ENCODE data around the gene AEN.

Gene AEN, protein sequence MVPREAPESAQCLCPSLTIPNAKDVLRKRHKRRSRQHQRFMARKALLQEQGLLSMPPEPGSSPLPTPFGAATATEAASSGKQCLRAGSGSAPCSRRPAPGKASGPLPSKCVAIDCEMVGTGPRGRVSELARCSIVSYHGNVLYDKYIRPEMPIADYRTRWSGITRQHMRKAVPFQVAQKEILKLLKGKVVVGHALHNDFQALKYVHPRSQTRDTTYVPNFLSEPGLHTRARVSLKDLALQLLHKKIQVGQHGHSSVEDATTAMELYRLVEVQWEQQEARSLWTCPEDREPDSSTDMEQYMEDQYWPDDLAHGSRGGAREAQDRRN

DNA sequence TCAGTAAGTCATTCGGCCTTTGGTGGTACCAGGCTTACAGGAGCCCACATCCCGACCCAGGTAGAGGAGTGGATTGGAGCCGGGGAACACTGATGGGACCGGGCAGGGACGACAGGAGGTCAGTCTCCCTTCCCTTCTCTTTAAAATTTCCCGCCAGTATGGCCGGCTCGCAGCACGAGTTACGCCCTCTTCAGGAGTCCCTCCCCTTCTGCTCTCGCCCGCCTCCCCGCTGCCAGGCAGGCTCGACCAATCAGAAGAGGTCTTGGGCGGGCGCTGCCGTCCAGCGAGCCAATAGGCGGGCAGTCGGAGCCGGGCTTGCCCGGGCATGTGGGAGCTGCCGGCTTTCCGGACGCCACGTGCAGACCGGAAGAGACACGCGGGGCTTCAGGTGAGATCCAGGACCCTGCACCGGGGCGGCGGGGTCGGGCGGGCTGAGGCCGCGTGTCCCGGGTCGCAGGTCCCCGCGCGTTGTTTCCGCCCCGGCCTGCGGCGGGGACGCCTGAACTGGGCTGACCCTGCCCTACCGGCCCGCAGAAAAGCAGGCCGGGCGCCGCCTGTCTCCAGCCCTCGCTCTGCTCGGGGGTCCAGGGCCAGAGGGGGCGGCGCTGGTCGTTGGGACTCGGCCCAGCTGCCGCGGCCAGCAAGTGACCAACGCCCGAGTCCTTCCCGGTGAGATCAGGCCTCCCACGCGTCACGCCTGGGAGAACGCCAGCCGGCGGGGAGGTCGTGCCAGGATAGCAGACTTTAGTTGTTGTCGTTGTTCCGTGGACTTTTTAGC, at the start of gene AEN:
Gene AEN (plus strand): TSS at position 346 of the 778 bp plus-strand sequence. CDS start 4,870 bp downstream, outside the sequence.
- intact Hi-C loops (cut with DNase I) = loop anchor here (5.0 to 10.0 kb wide), 2 partner anchors 76 to 144 kb away; partner anchors contain the start of gene DET1
- DNase-seq = peak; percentile 91 to 100 (median 96)

GRCh38 chr15:88571852-88572259, 49.3 kb upstream of the AEN start:
- intact Hi-C loops (cut with DNase I) = no loop called here

DNA sequence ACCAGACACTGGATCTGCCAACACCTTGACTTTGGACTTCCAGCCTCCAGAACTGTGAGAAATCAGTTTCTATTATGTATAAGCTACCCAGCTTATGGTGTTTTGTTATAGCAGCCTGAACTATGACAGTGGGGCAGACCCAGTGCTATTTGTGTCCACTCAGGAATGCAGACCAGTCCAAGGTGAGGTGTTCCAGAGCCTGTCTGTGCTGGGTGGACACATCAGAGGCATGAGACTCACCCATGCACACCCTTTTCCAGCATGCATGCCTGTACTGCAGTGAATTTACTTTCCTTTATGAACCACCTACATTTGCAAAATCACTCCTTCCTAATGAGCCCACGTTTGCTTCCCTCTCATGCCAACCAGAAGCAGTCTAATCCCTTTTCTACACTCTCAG, 47.1 kb upstream of the AEN start:
- intact Hi-C loops (cut with DNase I) = no loop called here
- no peak for DNase-seq

More at GRCh38 chr15:88571852-88572259, 49.3 kb upstream of the AEN start:
- DNase-seq = no peak

GRCh38 chr15:88574655-88575054, 46.5 kb upstream of the AEN start:
- no peak for DNase-seq
- intact Hi-C loops (cut with DNase I) = no loop called here

DNA sequence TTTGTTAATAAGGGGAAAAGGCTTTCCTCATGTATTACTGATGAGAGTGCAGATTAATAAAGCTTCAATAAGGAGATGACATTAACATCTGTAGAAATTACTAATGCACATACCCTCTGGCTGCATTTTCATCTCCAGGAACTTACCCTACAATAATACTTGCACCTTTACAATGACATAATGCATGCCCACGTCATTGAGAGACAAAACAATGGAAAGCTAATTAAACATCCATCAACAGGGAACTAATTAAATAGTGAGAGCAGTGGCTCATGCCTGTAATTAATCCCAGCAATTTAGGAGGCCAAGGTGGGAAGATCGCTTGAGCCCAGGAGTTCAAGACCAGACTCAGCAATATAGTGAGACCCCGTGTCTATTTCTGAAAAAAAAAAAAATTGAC, 41.8 kb upstream of the AEN start:
- intact Hi-C loops (cut with DNase I) = no loop called here
- DNase-seq = no peak

GRCh38 chr15:88580532-88580931, 40.6 kb upstream of the AEN start:
- DNase-seq = no peak
- intact Hi-C loops (cut with DNase I) = no loop called here

GRCh38 chr15:88586401-88587162, 34.6 kb upstream of the AEN start:
- peak in 1 of 10 donors; percentile 59 for DNase-seq
- intact Hi-C loops (cut with DNase I) = no loop called here

- DNase-seq = no peak
- intact Hi-C loops (cut with DNase I) = no loop called here
Measured at GRCh38 chr15:88590759-88591158, 30.4 kb upstream of the AEN start.

DNA sequence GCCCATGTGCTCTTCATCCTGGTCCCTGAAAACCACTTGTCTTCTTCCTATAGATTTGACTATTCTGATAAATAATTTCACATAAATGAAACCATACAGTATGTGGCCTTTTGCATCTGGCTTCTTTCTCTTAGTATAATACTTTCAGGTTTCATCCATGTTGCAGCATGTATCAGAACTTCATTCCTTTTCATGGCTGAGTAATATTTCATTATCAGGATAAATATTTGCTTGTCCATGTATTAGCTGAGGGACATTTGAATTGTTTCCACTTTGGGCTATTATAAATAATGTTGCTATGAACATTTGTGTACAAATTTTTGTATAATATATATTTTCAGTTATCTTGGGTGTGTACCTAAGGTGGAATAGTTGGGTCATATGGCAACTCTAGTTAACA, 29.8 kb upstream of the AEN start:
- no peak for DNase-seq
- intact Hi-C loops (cut with DNase I) = no loop called here

GRCh38 chr15:88603885-88604284, 17.3 kb upstream of the AEN start:
- intact Hi-C loops (cut with DNase I) = no loop called here
- peak in 4 of 10 donors; percentile 34 to 92 (median 62) for DNase-seq

DNA sequence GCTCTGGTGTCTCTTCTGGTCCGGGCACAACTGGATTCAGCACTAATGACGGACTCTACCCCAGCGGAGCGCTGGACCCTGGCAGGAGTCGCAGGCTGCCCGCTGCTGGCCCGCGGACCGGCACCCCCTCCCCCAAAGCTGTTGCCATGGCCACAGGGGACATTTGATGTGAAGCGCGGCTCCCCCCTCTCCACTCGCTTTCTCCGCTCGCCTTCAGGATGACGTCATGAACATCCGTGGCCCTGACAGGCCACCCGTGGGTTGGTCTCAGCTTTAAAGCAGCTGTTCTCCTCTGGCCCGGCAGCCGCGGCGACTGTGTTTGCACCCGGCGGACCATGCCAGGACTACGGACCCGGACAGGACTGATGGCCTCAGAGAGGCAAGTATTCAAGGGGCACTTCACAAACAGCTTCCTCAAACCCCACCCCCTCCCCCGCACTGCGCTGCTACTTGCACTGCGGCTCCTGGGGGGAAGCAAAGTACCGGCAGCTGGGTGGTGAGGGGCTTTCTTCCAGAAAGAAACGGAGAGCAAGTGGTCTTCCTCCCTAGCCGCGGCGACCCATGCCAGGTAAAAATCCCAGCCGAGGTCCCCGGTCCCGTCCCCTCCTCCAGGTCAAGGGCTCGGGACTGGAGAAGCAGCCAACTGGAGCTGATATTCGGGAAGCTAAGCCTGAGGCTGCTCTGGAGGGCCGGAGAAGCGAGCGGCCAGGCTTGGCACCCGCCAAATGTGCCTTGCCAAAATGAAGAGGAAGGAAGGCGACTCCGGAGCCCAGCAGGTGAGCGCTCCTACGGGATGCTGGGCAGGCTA, 16.6 kb upstream of the AEN start:
- intact Hi-C loops (cut with DNase I) = loop anchor here (5.0 kb wide), 1 partner anchor 127 kb away; no protein-coding TSS in a partner anchor
- DNase-seq = peak in 9 of 10 donors; percentile 32 to 96 (median 78)

- peak in 6 of 10 donors; percentile 40 to 88 (median 64) for DNase-seq
- intact Hi-C loops (cut with DNase I) = loop anchor here (5.0 kb wide), 1 partner anchor 128 kb away; no protein-coding TSS in a partner anchor
Measured at GRCh38 chr15:88605189-88606069, 15.7 kb upstream of the AEN start.

DNA sequence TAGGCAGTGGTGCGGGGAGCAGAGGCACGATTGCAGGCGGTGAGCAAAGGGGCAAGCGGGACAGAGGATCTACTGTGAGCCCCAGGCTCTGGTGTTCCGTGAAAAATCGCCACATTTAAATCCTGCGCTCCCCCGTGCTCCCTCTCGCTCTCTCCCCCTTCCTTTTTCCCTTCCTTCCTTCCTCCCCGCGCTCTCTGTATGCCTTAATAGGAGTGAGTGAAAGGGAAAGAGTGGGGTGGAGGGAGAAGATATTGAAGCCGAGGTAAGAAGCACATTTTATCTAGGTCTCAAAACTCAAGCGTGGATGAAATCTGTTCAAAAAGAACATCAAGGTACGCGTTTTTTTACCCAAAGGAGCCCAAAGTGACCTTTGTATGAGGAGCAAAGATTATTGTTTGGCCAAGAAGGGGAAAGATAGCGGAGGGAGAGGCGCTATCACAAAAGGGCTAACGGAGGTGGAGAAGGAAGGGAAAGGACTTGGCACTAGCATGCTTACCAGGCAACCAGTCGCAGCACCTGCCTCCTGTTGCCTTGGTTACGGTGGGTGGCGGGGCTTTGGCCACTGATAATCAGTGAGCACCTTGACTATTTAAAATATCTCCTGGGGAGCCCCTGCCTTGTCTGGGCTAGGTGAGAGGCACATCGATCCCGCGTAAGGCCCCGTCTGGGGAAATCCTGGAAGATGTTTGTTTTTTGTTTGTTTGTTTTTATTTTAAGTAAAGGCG, 14.9 kb upstream of the AEN start:
- intact Hi-C loops (cut with DNase I) = loop anchor here (5.0 kb wide), 1 partner anchor 129 kb away; no protein-coding TSS in a partner anchor
- DNase-seq = no peak

- DNase-seq = no peak
- intact Hi-C loops (cut with DNase I) = loop anchor here (5.0 kb wide), 1 partner anchor 131 kb away; no protein-coding TSS in a partner anchor
Measured at GRCh38 chr15:88607951-88608350, 13.2 kb upstream of the AEN start.

DNA sequence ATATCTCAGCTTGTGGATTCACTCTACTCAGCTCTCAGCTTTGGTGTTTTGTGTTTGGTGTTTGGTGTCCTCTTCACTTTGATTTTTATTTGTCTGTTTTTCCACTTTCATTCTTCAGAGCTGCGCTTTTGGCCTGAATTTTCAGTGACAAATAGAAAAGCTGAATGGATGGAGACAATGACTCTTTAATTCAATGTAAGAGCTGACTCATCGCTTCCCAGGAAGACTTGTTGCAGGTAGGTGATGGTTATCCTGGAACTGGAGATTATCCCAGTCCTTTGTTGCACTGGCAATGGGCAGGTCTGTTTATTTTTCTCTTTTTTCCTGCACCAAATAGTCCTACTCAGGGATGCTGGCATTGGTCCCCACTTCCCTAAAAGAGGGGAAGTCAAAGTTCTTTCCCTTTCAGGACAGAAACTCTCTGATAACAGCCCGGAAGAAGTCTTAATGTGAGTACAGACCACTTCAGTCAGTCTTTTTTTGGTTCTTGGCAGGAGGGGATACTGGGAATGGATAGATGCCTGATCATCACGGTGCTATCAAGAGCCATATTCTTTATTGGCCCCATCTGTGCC, 12.4 kb upstream of the AEN start:
- intact Hi-C loops (cut with DNase I) = loop anchor here (5.0 kb wide), 1 partner anchor 131 kb away; no protein-coding TSS in a partner anchor
- no peak for DNase-seq

DNA sequence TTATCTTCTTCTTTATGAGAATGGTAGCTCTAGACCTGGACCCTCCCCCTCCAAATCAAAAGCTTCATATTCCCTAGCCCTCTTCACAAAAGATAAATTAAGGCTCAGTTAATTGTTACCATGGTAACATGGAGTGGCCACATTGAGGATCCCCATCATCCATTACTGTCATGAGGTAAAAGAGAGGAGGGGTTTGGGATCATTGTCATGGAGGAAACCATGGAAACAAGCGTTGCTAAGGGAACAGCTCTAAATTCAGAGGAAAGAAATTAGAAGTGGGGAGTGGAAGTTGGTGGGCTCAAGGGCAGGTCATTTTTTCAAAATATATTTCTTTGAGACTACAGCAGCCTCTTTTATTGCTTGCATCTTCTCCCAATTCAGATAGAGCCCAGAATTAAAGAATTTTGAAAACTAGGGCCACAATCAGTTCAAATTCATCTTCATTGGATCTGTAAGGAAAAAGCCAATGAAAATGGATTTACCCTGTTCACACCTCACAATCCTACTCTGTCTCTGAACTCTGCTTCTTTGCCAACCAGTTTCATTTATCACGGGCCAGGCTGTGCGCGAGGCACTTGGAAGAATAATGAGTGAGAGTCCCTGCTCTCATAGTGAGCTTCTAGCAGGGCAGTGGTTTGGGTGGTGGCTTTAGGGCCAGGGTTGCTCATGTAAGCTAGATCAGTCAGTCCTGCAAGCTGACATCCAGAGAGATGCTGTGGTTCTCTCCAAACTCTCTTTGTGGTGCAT, 11.6 kb upstream of the AEN start:
- intact Hi-C loops (cut with DNase I) = loop anchor here (5.0 kb wide), 1 partner anchor 132 kb away; no protein-coding TSS in a partner anchor
- no peak for DNase-seq

GRCh38 chr15:88610701-88611231, 10.4 kb upstream of the AEN start:
- DNase-seq = no peak
- intact Hi-C loops (cut with DNase I) = no loop called here
